ENCODE measurements around the gene TMEM217. TPM values are rescaled to one million over a fixed set of nuclear protein-coding genes. Genes with fewer than 3 reads are reported as not detected.
A peak's percentile ranks its signal among the peaks of the same experiment; 100 is the strongest.

The TMEM217 gene
- total RNA-seq, 1 donor from 2014 or later: 1.2 TPM

DNA sequence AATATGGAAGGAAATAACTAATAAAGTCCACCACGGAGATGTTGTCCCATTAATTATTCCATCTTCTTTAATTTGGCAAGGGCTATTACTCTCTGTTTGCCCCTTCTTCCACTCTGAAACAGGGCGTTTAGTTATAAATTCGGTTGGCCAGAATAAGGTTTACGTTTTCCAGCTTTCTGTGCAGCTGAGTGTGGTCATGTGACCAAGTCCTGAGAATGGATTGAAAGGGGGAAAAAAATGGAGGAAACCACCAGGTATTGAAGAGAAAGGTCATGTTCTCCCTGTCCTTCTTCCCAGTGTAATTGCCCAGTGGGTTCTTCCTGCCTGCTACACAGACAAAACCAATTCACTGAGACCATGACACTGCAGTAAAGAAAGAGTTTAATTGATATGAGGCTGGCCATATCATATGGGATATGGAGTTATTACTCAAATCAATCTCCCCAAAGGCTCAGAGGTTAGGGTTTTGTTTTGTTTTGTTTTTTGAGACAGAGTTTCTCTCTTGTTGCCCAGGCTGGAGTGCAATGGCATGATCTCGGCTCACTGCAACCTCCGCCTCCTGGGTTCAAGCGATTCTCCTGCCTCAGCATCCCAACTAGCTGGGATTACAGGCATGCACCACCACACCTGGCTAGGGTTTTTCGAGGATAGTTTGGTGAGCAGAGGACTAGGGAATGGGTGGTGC, 14.7 kb downstream of the TMEM217 start:
- no peak for DNase-seq

GRCh38 chr6:37242429-37243052, 15.4 kb downstream of the TMEM217 start:
- no peak for DNase-seq

DNA sequence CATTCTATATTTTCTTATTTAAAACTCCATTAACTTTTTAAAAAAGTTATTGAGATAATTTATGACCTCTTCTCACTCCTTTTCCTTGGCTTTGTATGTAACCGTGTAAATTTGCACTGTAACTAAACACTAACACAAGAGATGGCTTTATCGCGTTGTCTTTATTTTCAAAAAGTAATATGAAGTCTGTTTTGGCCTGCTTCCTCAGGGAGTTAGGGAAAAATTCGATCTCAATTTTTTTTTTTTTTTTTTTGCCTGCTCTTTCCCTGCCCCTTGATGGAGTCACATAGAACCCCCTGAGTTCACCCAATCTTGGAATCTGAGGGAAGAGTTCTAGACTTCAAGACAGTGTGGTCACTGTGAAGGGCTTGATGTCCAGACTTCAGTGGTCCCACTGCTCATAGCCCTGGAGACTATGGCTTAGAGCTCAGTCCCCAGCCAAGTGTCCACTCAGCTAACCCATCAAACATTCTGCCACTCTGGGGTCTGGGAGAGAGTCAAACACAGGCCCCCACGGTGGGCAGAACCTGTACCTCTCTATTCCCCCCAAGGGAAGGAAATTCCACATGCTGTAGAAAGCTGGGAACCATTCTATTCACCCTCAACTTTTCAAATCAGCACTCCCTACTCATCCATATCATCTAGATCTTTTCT, 16.0 kb downstream of the TMEM217 start:
- DNase-seq: no peak

- DNase-seq: no peak
These were observed 16.8 kb downstream of the TMEM217 start for GRCh38 chr6:37241131-37241530.

- DNase-seq: peak; percentile 39
These were observed 17.8 kb downstream of the TMEM217 start for GRCh38 chr6:37239950-37240713.

- DNase-seq: no peak
These were observed 18.4 kb downstream of the TMEM217 start for GRCh38 chr6:37239526-37239925.

DNA sequence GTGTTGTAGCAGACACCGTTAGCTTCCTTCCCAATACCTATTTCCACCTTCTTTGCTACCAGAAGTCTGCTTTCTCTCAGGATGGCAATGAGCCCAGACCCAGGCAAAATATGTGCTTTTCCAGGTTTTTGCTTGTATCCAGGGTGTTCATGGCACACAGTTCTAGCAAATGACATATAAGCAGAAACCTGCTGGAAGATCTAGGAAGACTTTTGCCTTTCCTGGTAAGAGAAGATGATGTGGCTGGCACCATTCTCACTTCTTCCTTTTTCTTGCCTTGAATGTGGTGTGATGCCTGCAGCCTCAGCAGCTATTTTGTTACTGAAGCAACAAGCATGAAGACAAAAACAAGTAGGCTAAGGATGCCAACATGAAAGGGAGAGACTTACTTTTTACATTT, 19.6 kb downstream of the TMEM217 start:
- DNase-seq: no peak

GRCh38 chr6:37237789-37238188, 20.2 kb downstream of the TMEM217 start:
- no peak for DNase-seq

- DNase-seq: no peak
These were observed 21.0 kb downstream of the TMEM217 start for GRCh38 chr6:37236921-37237320.

DNA sequence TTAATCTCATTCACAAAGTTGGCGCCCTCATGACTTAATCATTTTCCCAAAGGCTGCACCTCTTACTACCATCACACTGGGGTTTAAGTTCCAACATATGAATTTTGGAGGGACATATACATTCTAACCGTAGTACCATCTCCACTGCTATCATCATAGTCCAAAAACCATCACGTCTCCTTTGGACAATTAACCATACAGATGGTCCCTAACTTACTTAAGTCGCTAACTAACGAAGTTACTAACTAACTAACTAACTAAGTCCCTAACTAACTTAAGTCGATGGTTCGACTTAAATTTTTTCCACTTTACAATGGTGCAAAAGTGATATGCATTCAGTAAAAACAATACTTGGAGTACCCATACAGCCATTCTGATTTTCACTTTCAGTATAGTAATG, 24.4 kb downstream of the TMEM217 start:
- no peak for DNase-seq

- no peak for DNase-seq
These were observed 25.4 kb downstream of the TMEM217 start for GRCh38 chr6:37232430-37233017.

- DNase-seq: no peak
These were observed 27.8 kb downstream of the TMEM217 start for GRCh38 chr6:37230104-37230503.

GRCh38 chr6:37225350-37226169, 32.4 kb downstream of the TMEM217 start:
- DNase-seq: no peak

- no peak for DNase-seq
These were observed 35.0 kb downstream of the TMEM217 start for GRCh38 chr6:37222992-37223391.

- peak; percentile 50 for DNase-seq
These were observed 35.6 kb downstream of the TMEM217 start for GRCh38 chr6:37222125-37222967.

DNA sequence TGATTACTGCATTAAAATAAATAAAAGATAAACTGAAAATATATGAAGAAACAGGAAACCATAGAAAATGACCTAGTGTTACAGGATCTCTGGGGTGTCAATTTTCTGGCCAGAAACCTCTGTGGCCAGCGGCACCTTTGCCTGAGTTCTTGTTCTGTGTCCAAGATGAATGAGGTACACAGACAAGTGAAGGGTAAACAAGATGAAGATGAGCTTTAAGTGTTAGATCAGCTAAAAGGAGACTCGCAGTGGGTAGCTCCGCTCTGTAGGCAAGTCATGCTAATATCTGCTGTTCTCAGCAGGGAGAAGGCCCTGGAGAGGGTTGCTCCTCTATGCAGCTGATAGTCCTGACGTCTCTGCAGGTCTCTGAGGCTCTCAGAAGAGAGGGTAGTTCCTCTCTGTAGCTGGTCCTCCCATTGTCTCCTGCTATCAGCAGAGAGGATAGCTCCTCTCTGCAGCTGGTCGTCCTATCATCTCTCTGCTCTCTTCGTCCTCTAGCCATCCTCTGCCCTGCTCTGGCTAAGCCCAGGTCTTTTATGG, 36.3 kb downstream of the TMEM217 start:
- no peak for DNase-seq

GRCh38 chr6:37218511-37218910, 39.4 kb downstream of the TMEM217 start:
- DNase-seq: no peak

DNA sequence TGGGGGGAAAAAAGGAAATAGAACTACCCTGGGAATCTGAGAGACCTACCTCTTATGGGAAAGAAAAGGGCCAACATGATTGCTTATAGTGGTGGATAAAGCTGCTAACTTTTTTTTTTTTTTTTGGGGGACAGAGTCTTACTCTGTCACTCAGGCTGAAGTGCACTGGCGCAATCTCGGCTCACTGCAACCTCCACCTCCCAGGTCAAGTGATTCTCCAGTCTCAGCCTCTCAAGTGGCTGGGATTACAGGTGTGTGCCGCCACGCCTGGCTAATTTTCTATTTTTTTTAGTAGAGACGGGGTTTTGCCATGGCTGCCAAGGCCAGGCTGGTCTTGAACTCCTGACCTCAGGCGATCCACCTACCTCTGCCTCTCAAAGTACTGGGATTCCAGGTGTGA, 39.9 kb downstream of the TMEM217 start:
- no peak for DNase-seq

DNA sequence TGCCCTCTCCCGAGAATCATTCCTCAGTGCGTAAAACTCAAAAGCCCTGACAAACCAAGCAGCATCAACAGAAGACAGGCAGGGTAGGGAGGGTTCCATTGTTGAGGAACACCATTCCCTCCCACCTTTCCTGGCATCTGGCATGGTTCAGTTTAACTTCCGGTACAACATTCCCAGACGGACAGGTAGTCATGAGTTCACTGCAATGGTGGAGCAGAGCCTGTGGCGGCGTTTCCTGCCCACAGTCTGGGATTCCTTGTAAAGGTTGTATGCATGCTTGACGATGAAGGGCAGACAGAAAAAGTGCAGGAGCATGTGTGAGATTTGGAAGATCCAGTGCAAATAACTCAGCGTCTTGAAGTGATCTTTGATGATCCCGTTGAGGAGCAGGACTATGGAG, 45.7 kb downstream of the TMEM217 start:
- no peak for DNase-seq

DNA sequence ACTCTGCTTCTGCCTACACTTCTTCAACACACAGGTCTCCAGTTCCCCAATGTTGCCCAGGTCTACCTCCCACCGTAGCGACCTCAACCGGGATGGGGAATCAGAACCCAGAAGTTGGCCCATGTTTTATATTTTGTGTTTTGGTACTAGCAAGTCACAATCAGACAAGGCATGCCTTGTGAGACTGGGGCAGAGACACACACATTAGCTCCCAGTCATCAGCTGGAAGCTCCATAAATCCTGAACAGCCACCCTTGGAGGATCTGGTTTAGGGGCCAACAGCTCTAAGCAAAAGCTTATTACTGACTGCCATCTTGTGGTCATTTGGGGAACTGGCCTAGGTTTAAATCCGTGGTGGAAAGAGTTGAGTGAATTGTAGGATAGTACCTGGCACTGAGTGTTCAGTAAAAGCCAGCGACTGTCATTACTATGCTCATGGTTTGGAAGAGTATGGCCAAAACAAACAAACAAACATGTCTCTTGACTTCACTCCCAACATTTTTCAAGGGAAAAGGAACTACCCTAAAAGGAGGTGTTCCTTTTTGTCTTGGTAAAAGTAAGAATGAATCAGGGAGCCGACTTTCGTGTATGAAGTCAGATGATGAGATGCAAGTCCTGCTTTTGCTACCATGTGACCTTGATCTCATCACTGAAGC, 47.5 kb downstream of the TMEM217 start:
- DNase-seq: peak; percentile 63
